NCI-H748 (cell line): ENCODE data around the gene ALCAM.

Experiments
- DNase-seq: peaks from one replicate; lab custom pipeline; 2025; ENCODE audit not compliant: unreplicated experiment; lab: John Stamatoyannopoulos, UW

Gene ALCAM

GRCh38 chr3:105366326-105367062, at the start of gene ALCAM:
TSS of gene ALCAM (plus strand) at chr3:105366909.
- DNase-seq = peak; percentile 98

- no peak for DNase-seq
Observed at GRCh38 chr3:105317841-105318240, 48.9 kb upstream of the ALCAM start.

DNA sequence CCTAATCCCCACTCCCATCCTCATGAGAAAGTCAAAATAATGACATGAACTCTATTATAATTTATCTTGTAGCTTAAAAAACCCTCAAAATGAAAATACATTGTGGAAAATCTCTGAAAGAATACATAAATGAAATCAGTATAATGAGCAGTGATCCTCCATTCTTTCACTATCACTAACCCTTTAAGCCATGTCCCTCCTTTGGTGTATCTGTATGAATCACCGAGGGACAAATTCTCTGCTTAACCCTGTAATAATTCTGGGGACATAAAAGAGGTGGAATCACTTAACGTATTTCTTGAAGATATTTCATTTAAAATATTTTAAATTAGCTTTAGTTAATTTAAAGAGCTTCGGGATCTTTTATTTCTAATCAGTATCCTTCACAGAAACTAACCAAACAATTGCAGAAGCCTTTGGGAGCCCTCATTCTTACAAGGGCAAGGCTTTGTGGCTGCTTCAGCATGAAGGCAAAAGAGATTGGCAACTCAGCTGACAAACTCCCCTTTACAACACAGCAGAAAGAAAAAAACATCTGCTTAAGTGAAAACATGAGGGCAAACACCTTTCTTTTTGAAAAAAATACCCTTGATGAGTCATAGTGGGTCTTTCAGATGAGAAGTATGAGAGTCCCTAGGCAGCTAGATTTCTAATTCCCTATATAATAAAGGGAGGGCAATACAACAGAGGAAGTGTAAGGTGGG, 44.0 kb upstream of the ALCAM start:
- no peak for DNase-seq

- DNase-seq = no peak
Observed at GRCh38 chr3:105323274-105323599, 43.5 kb upstream of the ALCAM start.

DNA sequence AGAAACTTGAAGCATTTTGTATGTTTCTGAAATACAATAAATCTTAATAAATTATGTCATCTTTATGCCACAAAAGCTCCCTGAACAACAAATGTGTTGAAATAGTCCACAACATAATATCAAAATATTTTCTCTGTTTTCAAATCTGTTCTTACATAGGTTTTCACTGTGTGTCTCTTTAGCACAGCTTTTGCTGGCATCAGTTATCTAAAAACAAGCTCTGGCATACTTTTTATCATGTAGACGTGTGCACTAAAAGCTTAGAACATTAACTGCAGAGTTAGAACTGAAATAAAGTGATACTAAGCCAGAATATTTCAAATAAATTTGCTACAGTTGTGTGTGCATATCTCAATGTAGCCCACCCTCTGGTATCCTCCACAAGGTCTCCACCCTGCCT, 41.8 kb upstream of the ALCAM start:
- no peak for DNase-seq

GRCh38 chr3:105327662-105328337, 38.9 kb upstream of the ALCAM start:
- DNase-seq = no peak

DNA sequence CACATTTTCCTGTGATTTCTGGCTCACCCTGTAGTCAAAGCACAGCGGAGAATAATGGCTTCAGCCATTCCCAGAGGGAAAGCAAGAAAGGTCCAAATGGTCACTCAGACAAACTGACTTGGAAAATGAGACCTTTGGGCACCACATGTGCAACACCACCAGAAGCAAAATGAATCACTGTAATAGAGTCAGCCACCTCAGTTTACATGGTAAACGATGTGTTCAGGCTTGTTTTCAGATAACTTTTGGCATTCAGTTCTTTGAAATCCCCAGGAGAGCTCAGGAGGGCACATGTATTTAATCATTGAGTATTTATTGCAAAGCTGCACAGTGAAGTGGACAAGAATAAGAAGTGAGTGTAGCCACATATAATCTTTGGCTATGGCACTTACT, 38.4 kb upstream of the ALCAM start:
- DNase-seq = no peak

DNA sequence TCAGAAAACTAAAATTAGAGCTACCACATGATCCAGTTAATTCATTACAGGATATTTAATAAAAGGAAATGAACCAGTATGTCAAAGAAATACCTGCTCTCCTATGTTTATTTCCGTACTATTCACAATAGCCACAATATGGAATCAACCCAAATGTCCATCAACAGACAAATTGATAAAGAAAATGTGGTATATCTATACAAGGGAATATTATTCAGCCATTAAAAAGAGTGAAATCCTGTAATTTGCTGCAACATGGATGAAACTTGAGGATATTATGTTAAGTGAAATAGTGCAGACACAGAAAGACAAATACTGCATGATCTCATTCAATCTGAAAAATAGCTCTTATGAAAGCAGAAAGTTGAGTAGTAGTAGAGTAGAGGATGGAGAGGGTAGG, 33.7 kb upstream of the ALCAM start:
- DNase-seq = no peak

- no peak for DNase-seq
Observed at GRCh38 chr3:105334138-105334882, 32.4 kb upstream of the ALCAM start.

DNA sequence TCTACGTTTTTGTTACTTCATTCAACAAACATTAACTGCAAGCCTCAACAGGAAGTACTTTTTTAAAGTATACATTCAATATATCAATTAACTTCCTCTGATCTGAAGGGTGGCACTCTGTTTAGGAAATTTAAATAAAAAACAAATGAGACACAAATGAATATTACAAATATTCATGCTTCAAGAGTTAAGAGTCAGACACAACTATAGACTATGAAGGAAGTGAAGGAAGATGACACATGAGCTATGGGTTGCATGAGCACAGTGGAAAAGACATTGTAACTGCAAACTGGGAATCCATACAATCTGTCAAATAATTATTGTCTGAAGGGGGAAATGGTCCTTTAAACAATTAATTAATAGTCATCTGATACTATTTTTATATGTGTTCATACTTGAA, 26.8 kb upstream of the ALCAM start:
- DNase-seq = no peak

GRCh38 chr3:105343991-105344390, 22.7 kb upstream of the ALCAM start:
- no peak for DNase-seq

DNA sequence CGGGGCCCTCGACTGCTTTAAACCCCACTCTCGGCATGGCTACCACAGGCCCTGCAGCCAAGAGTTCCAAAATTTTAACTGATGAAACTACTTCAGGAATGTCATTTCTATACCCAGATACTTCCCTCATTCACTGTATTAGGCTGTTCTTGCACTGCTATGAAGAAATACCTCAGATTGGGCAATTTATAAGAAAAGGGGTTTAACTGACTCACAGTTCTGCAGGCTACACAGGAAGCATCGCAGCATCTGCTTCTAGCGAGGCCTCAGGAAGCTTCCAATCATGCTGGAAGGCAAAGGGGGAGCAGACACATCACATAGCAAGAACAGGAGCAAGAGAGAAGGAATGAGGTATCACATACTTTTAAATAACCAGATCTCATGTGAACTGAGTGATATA, 21.6 kb upstream of the ALCAM start:
- no peak for DNase-seq

- DNase-seq = no peak
Observed at GRCh38 chr3:105347625-105348302, 18.9 kb upstream of the ALCAM start.

GRCh38 chr3:105348307-105348706, 18.4 kb upstream of the ALCAM start:
- DNase-seq = no peak

DNA sequence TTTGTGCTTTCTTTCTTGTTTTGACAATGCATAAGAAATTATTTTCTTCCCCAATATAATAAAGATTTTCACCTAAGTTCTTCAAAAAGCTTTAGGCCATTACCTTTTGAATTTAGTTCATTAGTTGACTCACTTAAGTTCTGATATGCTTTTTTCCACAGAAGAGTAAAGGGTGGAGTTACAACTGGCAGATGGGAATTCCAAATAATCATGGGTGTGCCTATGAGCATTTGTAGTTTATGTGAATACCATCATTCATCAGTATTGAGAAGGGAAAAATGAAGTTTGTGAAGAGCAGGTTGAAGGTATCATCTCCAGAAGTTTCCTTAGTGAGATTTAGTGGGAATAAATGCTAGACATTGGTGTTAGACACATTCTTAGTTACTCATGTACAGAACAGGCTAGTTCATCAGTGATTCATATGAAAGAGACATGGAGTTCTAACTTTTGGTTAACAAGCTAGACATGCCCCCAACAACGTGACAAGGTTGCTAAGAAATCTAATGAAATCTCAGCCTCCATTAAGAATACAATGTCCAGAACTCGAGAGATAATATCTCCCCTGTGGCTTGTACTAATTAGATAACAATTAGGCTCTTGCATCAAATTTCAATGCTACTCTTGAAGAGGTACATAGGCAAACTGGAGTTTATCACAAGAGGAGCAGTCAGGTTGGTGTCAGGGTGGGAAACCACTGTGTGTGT, 16.9 kb upstream of the ALCAM start:
- peak; percentile 55 for DNase-seq

- DNase-seq = no peak
Observed at GRCh38 chr3:105351821-105352220, 14.9 kb upstream of the ALCAM start.

DNA sequence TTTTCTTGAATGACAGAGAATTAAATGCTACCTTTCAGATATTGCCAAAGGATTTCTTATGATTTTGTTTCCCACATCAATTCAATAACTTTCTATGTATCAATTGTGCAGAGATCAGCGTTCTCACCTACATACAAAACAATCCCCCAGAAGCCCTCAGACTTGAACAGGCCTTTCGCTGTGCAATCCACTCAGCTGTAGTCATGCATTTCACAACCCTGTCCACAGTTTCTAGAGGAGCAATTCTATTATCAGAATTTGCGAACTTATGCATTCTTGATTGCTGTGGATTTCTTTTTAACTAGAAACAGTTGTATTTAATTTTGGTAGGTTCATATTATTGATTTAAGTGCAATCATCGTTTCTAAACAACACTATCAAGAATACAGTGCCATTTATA, 13.7 kb upstream of the ALCAM start:
- no peak for DNase-seq

DNA sequence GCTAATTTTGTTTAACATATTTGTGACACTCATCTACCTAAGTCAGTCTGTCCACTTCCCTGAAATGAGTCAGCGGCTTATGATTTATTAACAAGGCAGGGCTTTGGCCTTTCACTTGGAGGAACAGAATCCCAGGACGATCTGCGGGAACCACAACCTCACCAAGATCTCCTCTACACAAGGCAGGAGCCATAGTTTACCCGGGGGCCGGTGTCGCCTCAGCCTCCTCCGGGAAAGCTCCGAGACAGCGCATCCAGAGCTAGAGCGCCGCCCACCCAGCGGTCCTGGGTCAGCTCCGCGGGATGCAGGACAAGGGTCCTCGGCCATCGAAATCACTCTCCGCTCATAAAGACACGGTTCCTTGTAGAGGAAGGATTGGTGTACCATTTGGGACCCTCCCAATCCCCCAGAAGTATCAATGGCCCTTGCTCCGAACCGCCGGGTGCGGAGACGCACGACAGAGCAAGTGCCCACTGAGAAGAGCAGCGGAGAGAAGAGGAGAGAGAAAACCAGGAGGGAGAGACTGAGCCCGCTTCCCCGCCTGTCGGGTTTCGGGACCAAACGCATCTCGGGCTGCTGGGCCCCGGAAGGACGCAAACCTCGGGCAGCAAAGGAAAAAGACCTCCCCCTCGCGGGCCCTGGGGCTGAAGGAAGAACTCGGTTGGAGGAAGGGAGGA, 13.1 kb upstream of the ALCAM start:
- DNase-seq = no peak

DNA sequence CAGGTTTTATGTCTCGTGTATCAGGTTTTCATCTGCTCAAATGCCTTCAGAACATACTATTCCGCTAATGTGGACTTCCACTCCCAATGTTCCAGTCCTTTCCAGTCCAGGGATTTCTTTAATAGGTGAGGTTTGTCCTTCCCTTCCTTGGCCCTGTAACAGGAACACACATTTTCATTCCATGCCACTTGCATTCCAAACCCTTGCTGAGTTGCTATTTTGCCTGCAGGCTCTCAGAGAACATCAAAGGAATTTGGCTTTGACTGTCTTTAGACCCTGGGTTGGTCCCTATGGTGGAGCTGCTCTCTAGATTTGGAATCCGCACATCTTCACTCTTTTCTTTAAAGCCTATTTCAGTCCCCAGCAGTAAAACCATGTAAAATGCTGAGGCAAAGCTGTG, 12.3 kb upstream of the ALCAM start:
- DNase-seq = no peak
